ENCODE measurements around the gene EPHA7.

The EPHA7 gene

GRCh38 chr6:93323630-93324029 is 95.7 kb downstream of the EPHA7 start:
- no peak for DNase-seq (ENCODE audit: low read depth)

- DNase-seq (ENCODE audit: low read depth) = no peak
Measured at GRCh38 chr6:93322651-93323050, 96.7 kb downstream of the EPHA7 start.

DNA sequence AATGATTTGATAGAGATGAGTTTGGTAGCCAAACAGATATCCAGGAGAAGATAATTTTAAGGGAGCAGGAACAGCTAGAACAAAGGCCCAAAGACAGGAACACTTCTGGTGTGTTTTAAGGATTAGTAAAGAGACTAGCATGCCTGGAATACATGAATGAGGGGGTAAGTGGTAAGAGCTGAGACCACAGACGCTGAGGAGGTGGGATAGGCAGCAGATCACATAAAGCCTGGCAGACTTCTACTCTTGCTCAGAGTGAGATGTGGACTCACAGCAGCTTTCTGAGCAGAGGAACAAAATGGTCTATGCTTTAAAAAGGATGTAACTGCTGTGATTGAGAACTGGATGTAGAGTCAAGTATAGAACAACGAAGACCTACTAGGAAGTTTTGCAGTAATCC is 100.1 kb downstream of the EPHA7 start:
- no peak for DNase-seq (ENCODE audit: low read depth)

DNA sequence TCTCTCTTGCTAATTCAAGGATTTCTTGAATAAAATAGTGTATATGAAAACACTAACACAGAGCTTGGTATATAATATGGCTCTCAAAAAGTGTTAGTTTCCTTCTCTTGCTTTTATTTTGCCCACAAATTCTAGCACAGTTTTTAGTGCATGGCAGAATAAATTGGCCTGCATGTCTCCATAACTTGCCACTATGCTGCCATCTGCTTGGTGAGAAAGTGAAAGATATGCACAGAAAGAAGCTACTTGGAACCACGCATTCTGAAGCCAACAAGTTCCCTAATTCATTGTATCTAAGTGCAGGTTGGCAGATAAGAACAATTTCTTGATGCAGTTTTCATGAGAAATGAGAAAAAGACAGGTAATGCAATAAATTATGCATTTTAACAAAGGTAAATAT is 101.2 kb downstream of the EPHA7 start:
- DNase-seq (ENCODE audit: low read depth) = no peak

GRCh38 chr6:93317592-93317991 is 101.8 kb downstream of the EPHA7 start:
- DNase-seq (ENCODE audit: low read depth) = no peak

DNA sequence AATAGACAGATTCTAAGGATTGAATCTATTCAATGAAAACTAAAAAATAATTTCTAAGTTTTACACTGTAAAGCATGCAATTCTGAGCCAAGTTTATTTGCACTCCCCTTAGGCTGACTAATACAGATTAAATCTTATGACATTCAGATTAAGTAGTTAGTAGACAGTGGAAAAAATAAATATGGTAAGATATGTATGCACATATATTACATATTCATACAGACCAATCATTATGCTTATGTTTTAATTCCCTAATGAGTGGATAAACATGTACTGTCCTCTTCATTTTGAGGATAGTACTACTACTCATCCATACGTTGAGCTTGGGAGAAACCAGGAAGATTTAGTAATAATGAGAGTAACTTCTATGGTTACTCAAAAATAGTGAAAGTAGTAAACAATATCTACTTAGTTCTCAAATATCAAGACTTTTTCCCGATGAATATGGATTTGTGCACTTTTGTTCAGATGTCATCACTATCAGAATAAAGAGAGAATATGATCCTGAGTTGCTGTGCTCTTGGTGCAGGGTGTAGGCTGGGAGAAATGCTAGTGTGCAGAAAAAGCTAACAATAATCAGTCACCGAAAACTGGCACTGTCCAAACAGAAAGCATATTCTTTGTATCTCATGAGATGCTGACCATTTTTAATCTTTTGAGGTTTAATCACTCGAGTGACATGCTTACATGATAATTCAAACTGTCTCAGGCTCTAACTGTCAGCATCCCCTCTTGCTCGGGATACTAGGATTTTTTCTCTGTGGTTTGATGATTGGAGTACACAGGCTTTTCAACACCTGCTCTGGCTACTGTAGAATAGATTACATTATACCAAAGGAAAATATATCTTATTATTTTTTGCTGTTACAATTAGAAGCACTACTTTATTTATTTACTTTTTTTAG is 111.6 kb downstream of the EPHA7 start:
- no peak for DNase-seq (ENCODE audit: low read depth)

DNA sequence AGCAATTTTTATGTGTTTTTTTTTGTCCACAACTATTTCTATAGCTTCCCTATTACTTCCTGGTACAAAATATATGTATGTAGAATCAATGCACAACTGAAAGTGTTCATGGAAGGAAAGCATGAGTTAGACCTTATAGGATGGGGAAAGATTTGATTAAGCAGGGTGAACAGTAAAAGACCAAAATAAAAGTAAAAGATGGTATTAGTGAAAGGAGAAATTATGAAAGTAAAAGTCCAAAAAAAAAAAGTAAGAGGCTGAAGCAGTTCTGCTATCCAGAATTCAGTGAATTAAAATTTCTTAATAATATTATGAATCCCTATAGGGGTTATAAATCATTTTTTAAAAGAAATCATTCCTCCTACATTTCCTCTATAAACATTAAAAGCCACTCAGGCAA is 114.3 kb downstream of the EPHA7 start:
- no peak for DNase-seq (ENCODE audit: low read depth)

- DNase-seq (ENCODE audit: low read depth) = no peak
Measured at GRCh38 chr6:93304505-93304904, 114.9 kb downstream of the EPHA7 start.

DNA sequence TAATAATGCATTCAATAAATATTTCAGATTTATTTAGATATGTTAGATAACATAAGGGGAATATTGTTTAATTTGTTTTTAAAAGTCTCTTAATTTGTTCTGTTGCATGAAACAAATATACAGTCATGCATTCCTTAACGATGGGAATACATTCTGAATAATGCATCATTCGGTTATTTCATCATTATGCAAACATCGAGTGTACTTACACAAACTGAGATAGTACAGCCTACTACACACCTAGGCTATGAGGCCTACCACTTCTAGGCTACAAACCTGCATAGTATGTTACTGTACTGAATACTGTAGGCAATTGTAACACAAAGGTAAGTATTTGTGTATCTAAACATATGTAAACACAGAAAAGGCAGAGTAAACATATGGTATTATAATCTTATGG is 118.7 kb downstream of the EPHA7 start:
- DNase-seq (ENCODE audit: low read depth) = no peak

DNA sequence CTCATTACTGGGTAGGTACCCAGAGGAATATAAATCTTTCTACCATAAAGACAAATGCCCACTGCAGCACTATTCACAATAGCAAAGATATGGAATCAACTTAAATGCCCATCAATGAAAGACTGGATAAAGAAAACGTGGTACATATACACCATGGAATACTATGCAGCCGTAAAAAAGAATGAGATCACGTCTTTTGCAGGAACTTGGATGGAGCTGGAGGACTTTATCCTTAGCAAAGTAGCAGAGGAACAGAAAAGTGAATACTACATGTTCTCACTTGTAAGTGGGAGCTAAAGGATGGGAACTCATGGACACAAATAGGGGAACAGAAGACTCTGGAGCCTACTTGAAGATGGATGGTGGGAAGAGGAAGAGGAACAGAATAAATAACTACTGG is 119.7 kb downstream of the EPHA7 start:
- DNase-seq (ENCODE audit: low read depth) = no peak

DNA sequence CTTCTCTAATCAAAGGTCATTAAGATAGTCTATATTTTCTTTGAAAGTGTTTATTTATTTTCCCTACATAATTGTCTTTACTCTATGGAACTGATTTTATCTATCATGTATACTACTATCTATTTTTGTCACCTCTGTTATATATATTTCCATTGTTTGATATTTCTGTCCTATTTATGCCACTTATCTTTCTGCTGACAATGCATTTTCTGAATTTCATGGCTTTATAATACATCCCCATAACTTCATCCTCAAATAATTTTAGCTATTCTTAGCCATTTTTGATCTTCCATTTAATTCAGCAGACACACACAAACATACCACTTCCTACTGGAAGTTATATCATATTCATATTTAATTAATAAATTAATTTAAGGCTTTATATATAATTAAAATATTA is 123.7 kb downstream of the EPHA7 start:
- DNase-seq (ENCODE audit: low read depth) = no peak

DNA sequence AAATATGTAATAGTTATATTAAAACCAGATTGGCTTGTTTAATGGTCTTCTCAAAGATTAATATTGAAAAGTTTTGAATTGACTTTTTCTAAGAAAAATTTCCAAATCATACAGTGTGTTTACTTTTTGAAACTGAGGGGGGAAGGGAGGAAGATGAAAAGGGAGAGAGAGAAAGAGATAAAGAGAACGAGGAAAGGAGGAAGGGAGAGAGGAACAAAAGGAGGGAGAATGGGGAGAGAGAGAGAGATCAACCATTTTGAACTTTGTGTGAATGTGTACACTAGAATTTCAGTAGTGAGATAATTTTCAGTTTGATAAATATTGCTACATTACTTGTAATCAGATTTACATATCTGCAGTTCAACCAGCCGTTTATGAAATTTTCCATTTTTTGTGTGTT is 124.5 kb downstream of the EPHA7 start:
- no peak for DNase-seq (ENCODE audit: low read depth)

DNA sequence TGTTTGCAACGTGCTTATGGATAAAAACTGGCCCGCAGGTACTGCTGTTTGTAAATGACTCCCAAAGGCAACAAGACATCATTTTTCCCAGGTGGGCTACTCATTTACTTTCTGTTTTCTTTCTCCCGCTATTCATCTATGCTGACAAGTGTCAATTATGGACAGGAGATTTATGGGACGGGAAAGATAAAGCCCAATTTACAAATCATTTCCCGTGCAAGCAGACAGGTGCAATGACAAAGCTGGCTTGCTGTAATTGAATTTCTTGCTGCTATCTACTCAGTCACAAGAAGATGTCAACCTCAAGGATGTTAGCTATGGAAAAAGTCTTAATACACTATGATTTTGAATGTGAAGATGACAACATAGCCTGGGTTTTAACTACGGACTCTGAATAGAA is 125.5 kb downstream of the EPHA7 start:
- DNase-seq (ENCODE audit: low read depth) = no peak

DNA sequence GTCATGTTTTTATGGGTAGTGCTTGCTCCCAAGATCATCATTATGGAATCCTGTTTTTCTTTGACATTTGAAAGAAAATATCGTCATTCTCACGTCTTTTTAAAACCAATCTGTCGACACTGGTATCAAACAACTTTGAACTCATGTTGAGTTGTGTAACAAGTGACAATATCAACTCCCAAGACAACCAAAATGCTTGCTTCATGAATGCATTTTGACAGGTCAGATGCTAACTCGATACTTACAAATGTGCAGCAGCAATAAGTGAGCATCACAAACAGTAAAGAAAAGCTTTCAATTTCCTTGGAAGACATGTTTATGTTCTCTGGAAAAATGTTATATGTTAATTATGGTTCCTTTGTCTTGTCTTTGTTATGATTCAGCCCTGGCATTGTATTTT is 125.9 kb downstream of the EPHA7 start:
- no peak for DNase-seq (ENCODE audit: low read depth)

- DNase-seq (ENCODE audit: low read depth) = no peak
Measured at GRCh38 chr6:93282521-93283031, 136.8 kb downstream of the EPHA7 start.

- DNase-seq (ENCODE audit: low read depth) = no peak
Measured at GRCh38 chr6:93278241-93278640, 141.1 kb downstream of the EPHA7 start.

DNA sequence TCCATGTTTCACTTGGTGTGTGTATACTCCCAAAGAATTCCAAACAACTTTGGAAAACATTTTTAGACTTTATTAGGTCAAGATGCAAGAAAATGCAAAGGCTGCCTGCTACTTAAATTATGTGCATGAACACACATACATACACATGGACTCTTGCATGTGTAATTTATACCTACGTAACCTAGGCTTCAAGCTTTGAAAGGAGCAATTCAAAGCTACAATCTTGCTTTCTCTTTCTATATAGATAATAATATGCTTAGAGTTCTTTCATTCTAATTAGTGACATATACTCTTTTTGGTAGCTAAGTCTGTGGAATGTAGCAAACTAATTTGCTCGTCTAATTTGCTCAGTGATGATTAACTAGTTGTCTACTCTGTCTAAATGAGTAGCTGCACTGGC is 146.5 kb downstream of the EPHA7 start:
- DNase-seq (ENCODE audit: low read depth) = no peak

- DNase-seq (ENCODE audit: low read depth) = no peak
Measured at GRCh38 chr6:93272211-93272610, 147.1 kb downstream of the EPHA7 start.

DNA sequence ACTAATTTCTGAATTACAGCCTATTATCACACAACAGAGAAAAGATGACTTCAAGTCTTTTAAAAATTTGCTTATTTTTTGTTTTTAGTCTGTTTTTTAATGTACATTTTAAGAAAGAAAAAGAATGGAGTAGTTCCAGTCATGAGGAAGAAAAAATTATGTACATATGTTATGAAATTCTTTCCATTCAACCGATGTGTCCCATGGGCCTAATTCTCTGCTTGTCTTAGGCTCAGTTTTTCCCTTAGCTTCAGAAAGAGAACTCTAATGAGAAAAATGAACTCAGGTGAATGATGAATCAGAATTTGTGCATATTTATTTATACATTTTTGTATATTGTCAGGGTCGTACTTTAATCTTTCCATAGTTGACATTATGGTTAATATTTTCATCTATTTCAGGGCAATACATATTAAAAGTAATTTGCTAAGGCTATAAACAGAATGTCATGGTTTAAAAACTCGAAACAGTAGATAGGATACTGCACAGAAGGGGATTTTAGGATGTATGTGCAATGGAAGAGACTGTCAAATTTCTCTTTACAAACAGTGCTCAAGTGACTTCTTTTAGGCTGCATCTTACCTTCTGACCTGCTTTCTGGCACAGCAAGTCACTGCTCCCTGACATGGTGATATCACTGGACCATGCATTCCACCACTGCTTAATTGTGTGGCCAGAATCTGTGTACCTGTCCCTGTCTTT is 153.1 kb downstream of the EPHA7 start:
- no peak for DNase-seq (ENCODE audit: low read depth)

- DNase-seq (ENCODE audit: low read depth) = no peak
Measured at GRCh38 chr6:93260881-93261280, 158.5 kb downstream of the EPHA7 start.

DNA sequence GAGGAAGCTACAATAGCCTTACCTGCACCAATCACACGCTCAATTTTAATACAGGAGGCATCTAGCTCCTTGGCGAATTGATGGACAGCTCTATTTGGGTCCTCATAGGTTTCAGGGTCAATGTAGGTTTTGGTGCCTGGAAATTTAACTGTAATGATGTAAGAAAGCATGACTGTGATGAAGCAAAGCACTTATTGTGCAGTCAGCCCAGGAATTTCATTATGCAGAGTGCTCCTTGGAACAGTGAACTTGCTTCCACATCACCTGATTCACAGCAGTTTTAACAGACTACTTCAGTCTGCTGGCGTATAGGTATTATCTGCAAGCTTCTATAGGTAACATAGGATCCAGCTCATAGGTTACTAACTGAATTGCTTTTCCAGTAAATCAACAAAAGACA is 160.0 kb downstream of the EPHA7 start:
- DNase-seq (ENCODE audit: low read depth) = no peak

DNA sequence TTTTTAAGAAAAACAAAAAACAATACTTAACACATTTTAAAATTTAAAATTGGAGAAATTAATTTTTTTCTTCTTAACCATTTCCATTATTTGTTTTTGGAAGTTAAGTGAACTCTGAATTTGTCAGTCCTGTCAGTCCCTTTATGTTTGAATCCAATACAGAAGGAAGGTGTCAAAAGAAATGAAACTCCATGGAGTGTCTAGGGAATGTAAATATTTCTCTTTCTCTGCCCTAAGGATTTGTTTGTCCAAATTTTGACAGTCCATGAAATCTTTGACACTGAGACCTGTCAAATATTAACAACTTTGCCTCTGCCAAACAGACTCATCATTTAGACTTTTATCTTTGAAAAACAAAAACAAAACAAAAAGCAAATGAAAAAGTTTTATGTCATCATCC is 166.4 kb downstream of the EPHA7 start:
- no peak for DNase-seq (ENCODE audit: low read depth)

- no peak for DNase-seq (ENCODE audit: low read depth)
Measured at GRCh38 chr6:93248631-93249030, 170.7 kb downstream of the EPHA7 start.

All from activated T-helper 1 cell treated with Interleukin-2 at 50 U/mL for 16 hours (primary cell).